Calu3 (cell line): ENCODE results near the gene EYS. TPM values are rescaled to one million over a fixed set of nuclear protein-coding genes. Genes with fewer than 3 reads are reported as not detected.

Experiments
- BruUV-seq: library from RNA; stranded (reverse); fragments of 400-500 nt; replicated peaks from 2 replicates; lab custom pipeline; 2021; lab: Mats Ljungman, UMichigan
- CTCF ChIA-PET: fragments of 300-600 bp; sonication (Branson Sonifier 250); formaldehyde crosslinking; loops from one replicate; lab custom pipeline; 2022; ENCODE audit warnings: antibody characterized with exemption; lab: Charles Lee
- DNase-seq: peaks from one replicate; pipeline ENCODE4 v3.0.0; 2022
- H3K27ac Mint-ChIP-seq: one replicate; pipeline ENCODE4 v1.8.0; 2022; ENCODE audit warnings: mixed read lengths; ENCODE audit not compliant: unreplicated experiment
- H3K27me3 Mint-ChIP-seq: one replicate; pipeline ENCODE4 v1.8.0; 2022; ENCODE audit warnings: mixed read lengths; ENCODE audit not compliant: unreplicated experiment
- H3K36me3 Mint-ChIP-seq: one replicate; pipeline ENCODE4 v1.8.0; 2022; ENCODE audit warnings: mild to moderate bottlenecking, moderate library complexity, mixed read lengths; ENCODE audit not compliant: insufficient read depth, unreplicated experiment
- H3K4me1 Mint-ChIP-seq: one replicate; pipeline ENCODE4 v1.8.0; 2022; ENCODE audit warnings: mild to moderate bottlenecking, low read depth, mixed read lengths; ENCODE audit not compliant: unreplicated experiment
- H3K4me3 Mint-ChIP-seq: one replicate; pipeline ENCODE4 v1.8.0; 2022; ENCODE audit warnings: mild to moderate bottlenecking, low read depth, moderate library complexity, mixed read lengths; ENCODE audit not compliant: unreplicated experiment
- H3K9me3 Mint-ChIP-seq: one replicate; pipeline ENCODE4 v1.8.0; 2022; ENCODE audit warnings: low read depth, mixed read lengths; ENCODE audit not compliant: unreplicated experiment
- CTCF ChIP-seq: fragments of 200-600 bp; IDR thresholded peaks from one replicate; pipeline ENCODE4 v1.8.0; 2022; ENCODE audit warnings: antibody characterized with exemption; ENCODE audit not compliant: unreplicated experiment
- intact Hi-C: fragments of 100-400 bp; cut with micrococcal nuclease; formaldehyde crosslinking; loops from one replicate; pipeline ENCODE4 v1.10.0; 2022; ENCODE audit not compliant: unreplicated experiment
- total RNA-seq: library from RNA; stranded (reverse); gene quantifications from 2 replicates; pipeline ENCODE4 v1.2.3, GENCODE V29; 2022

Gene EYS
- total RNA-seq, 1 experiment from 2014 or later: not detected

- CTCF ChIA-PET: no interaction called here
- H3K36me3 Mint-ChIP-seq: no peaks in the 10 kb centered on the region
- BruUV-seq: no TSS peak
- DNase-seq: no peak
- no peak overlapping the region for H3K27ac Mint-ChIP-seq
- no peak overlapping the region for H3K4me3 Mint-ChIP-seq
- H3K4me1 Mint-ChIP-seq: no peaks in the 10 kb centered on the region
- H3K9me3 Mint-ChIP-seq: peaks cover 2% of the 10 kb centered on the region
- no peaks in the 10 kb centered on the region for H3K27me3 Mint-ChIP-seq
- intact Hi-C loops: no loop called here
- TF ChIP-seq CTCF: no peak
Observed at GRCh38 chr6:64983089-64983488, 723.9 kb downstream of the EYS start.

- Mint-ChIP-seq H3K9me3 (peaks cover 12% of the 10 kb centered on the region), H3K36me3 (no peaks in the 10 kb centered on the region), H3K4me3 (no peak overlapping the region), H3K4me1 (no peaks in the 10 kb centered on the region), H3K27me3 (no peaks in the 10 kb centered on the region), H3K27ac (no peak overlapping the region)
- no peak for TF ChIP-seq CTCF
- intact Hi-C loops: no loop called here
- CTCF ChIA-PET: no interaction called here
- BruUV-seq: no TSS peak
- DNase-seq: no peak
Observed at GRCh38 chr6:64973142-64973541, 733.9 kb downstream of the EYS start.

GRCh38 chr6:64969139-64969538 lies 737.9 kb downstream of the EYS start:
- no peak for DNase-seq
- Mint-ChIP-seq H3K4me3 (no peak overlapping the region), H3K27me3 (no peaks in the 10 kb centered on the region), H3K27ac (no peak overlapping the region), H3K4me1 (no peaks in the 10 kb centered on the region), H3K9me3 (peaks cover 9% of the 10 kb centered on the region), H3K36me3 (no peaks in the 10 kb centered on the region)
- no peak for TF ChIP-seq CTCF
- CTCF ChIA-PET: no interaction called here
- no TSS peak for BruUV-seq
- intact Hi-C loops: no loop called here

- H3K4me3 Mint-ChIP-seq: no peak overlapping the region
- H3K36me3 Mint-ChIP-seq: no peaks in the 10 kb centered on the region
- H3K4me1 Mint-ChIP-seq: no peaks in the 10 kb centered on the region
- no peak for TF ChIP-seq CTCF
- BruUV-seq: no TSS peak
- H3K27ac Mint-ChIP-seq: no peak overlapping the region
- no peaks in the 10 kb centered on the region for H3K27me3 Mint-ChIP-seq
- H3K9me3 Mint-ChIP-seq: peaks cover 9% of the 10 kb centered on the region
- DNase-seq: no peak
- CTCF ChIA-PET: no interaction called here
- intact Hi-C loops: no loop called here
Observed at GRCh38 chr6:64955435-64955848, 751.6 kb downstream of the EYS start.

GRCh38 chr6:64949257-64949656 lies 757.8 kb downstream of the EYS start:
- Mint-ChIP-seq H3K9me3 (peaks cover 2% of the 10 kb centered on the region), H3K36me3 (no peaks in the 10 kb centered on the region), H3K4me1 (no peaks in the 10 kb centered on the region), H3K27ac (no peak overlapping the region), H3K27me3 (no peaks in the 10 kb centered on the region), H3K4me3 (no peak overlapping the region)
- TF ChIP-seq CTCF: no peak
- intact Hi-C loops: no loop called here
- BruUV-seq: no TSS peak
- DNase-seq: no peak
- CTCF ChIA-PET: no interaction called here
